HCT116 (cell line): ENCODE results near the gene FBXO48. TPM values are rescaled to one million over a fixed set of nuclear protein-coding genes. Genes with fewer than 3 reads are reported as not detected.

Experiments
- ATAC-seq: fragments of 200-7000 bp; cut with Tn5 transposase; 2 replicates; pipeline ENCODE4 v1.9.1; 2020; ENCODE audit warnings: mild to moderate bottlenecking, moderate library complexity
- BruUV-seq: library from RNA; stranded (reverse); fragments of 400-500 nt; replicated peaks from 2 replicates; lab custom pipeline; 2021; lab: Mats Ljungman, UMichigan
- CTCF ChIA-PET: fragments of 300-600 bp; sonication (Branson Sonifier 250); formaldehyde crosslinking; loops from one replicate; lab custom pipeline; 2021; ENCODE audit warnings: antibody characterized with exemption; lab: Charles Lee
- POLR2A ChIA-PET: fragments of 300-600, 350-600 bp; sonication (Branson Sonifier 250); formaldehyde crosslinking; loops from one replicate; lab custom pipeline; 2021; ENCODE audit warnings: antibody characterized with exemption; lab: Charles Lee
- RAD21 ChIA-PET, 2 experiments: fragments of 300-600 bp; sonication (Branson Sonifier 250); formaldehyde crosslinking; loops; one replicate each; lab custom pipeline; 2023; ENCODE audit warnings: low total read pairs in 2 of 2; ENCODE audit not compliant: uncharacterized antibody in 2 of 2, unreplicated experiment in 2 of 2, low non-redundant PET in 1 of 2; lab: Charles Lee
- DNase-seq: peaks from one replicate; pipeline ENCODE4 v3.0.0-alpha.2; 2010; ENCODE audit warnings: low read depth, low spot score
- H2AFZ ChIP-seq: fragments of 200-600 bp; shearing (Covaris generic), sonication (generic); 2 replicates; pipeline ENCODE4 v1.6.1; 2017; ENCODE audit warnings: low read depth, mixed run types, mixed read lengths, antibody characterized with exemption, low read length; ENCODE audit not compliant: poor library complexity, severe bottlenecking
- H3K27ac ChIP-seq: 2 replicates; pipeline ENCODE4 v1.5.1; 2012; ENCODE audit warnings: low read depth, low read length
- H3K27me3 ChIP-seq: fragments of 200-600 bp; sonication (generic); 2 replicates; pipeline ENCODE4 v1.6.1; 2016; ENCODE audit warnings: mixed run types, low read length, mixed read lengths; ENCODE audit not compliant: insufficient read depth
- H3K36me3 ChIP-seq, 2 experiments: fragments of 200-500 bp in 1 of 2; fragments of 200-600 bp in 1 of 2; sonication (Bioruptor generic) in 1 of 2; sonication (generic) in 1 of 2; 2 replicates each; pipeline versions ENCODE4 v1.5.1 to v1.6.1; 2014 to 2016; ENCODE audit warnings: low read length in 2 of 2, inconsistent platforms in 1 of 2, mixed read lengths in 1 of 2, mixed run types in 1 of 2; ENCODE audit not compliant: insufficient read depth in 2 of 2, control insufficient read depth in 1 of 2
- H3K4me1 ChIP-seq, 2 experiments: fragments of 200-600 bp in 1 of 2; sonication (generic) in 1 of 2; 2 replicates each; pipeline versions ENCODE4 v1.5.1 to v1.6.1; 2012 to 2017; ENCODE audit warnings: low read length in 2 of 2, inconsistent platforms in 1 of 2, mild to moderate bottlenecking in 1 of 2, mixed read lengths in 1 of 2, mixed run types in 1 of 2, moderate library complexity in 1 of 2; ENCODE audit not compliant: insufficient read depth in 2 of 2, control insufficient read depth in 1 of 2
- H3K4me2 ChIP-seq: fragments of 200-600 bp; sonication (generic); 2 replicates; pipeline ENCODE4 v1.6.1; 2017; ENCODE audit warnings: mixed run types, low read length, mixed read lengths
- H3K4me3 ChIP-seq, 2 experiments: fragments of 200-600 bp in 1 of 2; sonication (generic) in 1 of 2; replicated peaks in 1 of 2; 2 replicates each; pipeline ENCODE4 v1.5.1; 2011 to 2016; ENCODE audit warnings: low read length in 2 of 2, control low read depth in 1 of 2, low read depth in 1 of 2, mild to moderate bottlenecking in 1 of 2, mixed read lengths in 1 of 2, mixed run types in 1 of 2
- H3K79me2 ChIP-seq: fragments of 200-600 bp; sonication (generic); 2 replicates; pipeline ENCODE4 v1.6.1; 2017; ENCODE audit warnings: mild to moderate bottlenecking, mixed run types, low read length, moderate library complexity, mixed read lengths; ENCODE audit not compliant: insufficient read depth
- H3K9ac ChIP-seq: fragments of 200-600 bp; sonication (generic); 2 replicates; pipeline ENCODE4 v1.6.1; 2016; ENCODE audit warnings: low read length, mixed read lengths
- H3K9me2 ChIP-seq: fragments of 200-600 bp; sonication (generic), shearing (Covaris generic); 2 replicates; pipeline ENCODE4 v1.6.1; 2017; ENCODE audit warnings: mixed run types, mild to moderate bottlenecking, moderate library complexity; ENCODE audit not compliant: insufficient read depth
- H3K9me3 ChIP-seq, 2 experiments: fragments of 200-500 bp in 1 of 2; fragments of 200-600 bp in 1 of 2; sonication (Bioruptor generic) in 1 of 2; sonication (generic) in 1 of 2; 2 replicates each; pipeline ENCODE4 v1.6.1; 2014 to 2017; ENCODE audit warnings: low read length in 2 of 2, mixed read lengths in 2 of 2, inconsistent platforms in 1 of 2, low read depth in 1 of 2, mild to moderate bottlenecking in 1 of 2, mixed run types in 1 of 2, moderate library complexity in 1 of 2; ENCODE audit not compliant: control insufficient read depth in 1 of 2, insufficient read depth in 1 of 2
- H4K20me1 ChIP-seq: fragments of 200-600 bp; sonication (generic), shearing (Covaris generic); 2 replicates; pipeline ENCODE4 v1.6.1; 2017; ENCODE audit warnings: mixed run types, mild to moderate bottlenecking, moderate library complexity; ENCODE audit not compliant: insufficient read depth
- ATF3 ChIP-seq: IDR thresholded peaks from 2 replicates; pipeline ENCODE4 v1.6.1; 2012
- CBX3 ChIP-seq: IDR thresholded peaks from 2 replicates; pipeline ENCODE4 v1.6.1; 2012; ENCODE audit warnings: low read depth
- CTCF ChIP-seq, 3 experiments: fragments of 200-600 bp in 1 of 3; sonication (generic) in 1 of 3; IDR thresholded peaks in 2 of 3; conservative IDR thresholded peaks in 1 of 3; 2 replicates each; pipeline ENCODE4 v1.5.1; 2012 to 2017; ENCODE audit warnings: low read depth in 2 of 3, low read length in 2 of 3, antibody characterized with exemption in 1 of 3, borderline replicate concordance in 1 of 3, control low read depth in 1 of 3, mild to moderate bottlenecking in 1 of 3, mixed read lengths in 1 of 3, mixed run types in 1 of 3, moderate library complexity in 1 of 3; ENCODE audit not compliant: insufficient read depth in 1 of 3
- EGR1 ChIP-seq: IDR thresholded peaks from 2 replicates; pipeline ENCODE4 v1.6.1; 2012; ENCODE audit warnings: low read depth
- ELF1 ChIP-seq: IDR thresholded peaks from 2 replicates; pipeline ENCODE4 v1.6.1; 2012; ENCODE audit warnings: low read depth, borderline replicate concordance
- EZH2 ChIP-seq: fragments of 200-600 bp; sonication (generic); IDR thresholded peaks from 2 replicates; pipeline ENCODE4 v1.6.1; 2017; ENCODE audit warnings: antibody characterized with exemption, mixed run types
- FOSL1 ChIP-seq: IDR thresholded peaks from 2 replicates; pipeline ENCODE4 v1.6.1; 2012; ENCODE audit warnings: low read depth
- JUND ChIP-seq: IDR thresholded peaks from 2 replicates; pipeline ENCODE4 v1.6.1; 2012
- MAX ChIP-seq: IDR thresholded peaks from 2 replicates; pipeline ENCODE4 v1.6.1; 2012
- POLR2A ChIP-seq: IDR thresholded peaks from 2 replicates; pipeline ENCODE4 v1.7.0; 2011; ENCODE audit warnings: borderline replicate concordance; ENCODE audit not compliant: insufficient read depth, insufficient read length; ENCODE audit errors: extremely low read depth
- POLR2AphosphoS5 ChIP-seq: IDR thresholded peaks from 2 replicates; pipeline ENCODE4 v1.6.1; 2011; ENCODE audit warnings: mild to moderate bottlenecking, low read depth, low read length, moderate library complexity
- RAD21 ChIP-seq: IDR thresholded peaks from 2 replicates; pipeline ENCODE4 v1.6.1; 2012; ENCODE audit warnings: low read depth, mild to moderate bottlenecking
- REST ChIP-seq: IDR thresholded peaks from 2 replicates; pipeline ENCODE4 v1.6.1; 2012; ENCODE audit warnings: low read depth
- SIN3A ChIP-seq: IDR thresholded peaks from 2 replicates; pipeline ENCODE4 v1.6.1; 2012; ENCODE audit warnings: low read depth
- SP1 ChIP-seq: IDR thresholded peaks from 2 replicates; pipeline ENCODE4 v1.6.1; 2012; ENCODE audit warnings: low read depth
- YY1 ChIP-seq: IDR thresholded peaks from 2 replicates; pipeline ENCODE4 v1.6.1; 2011; ENCODE audit warnings: low read length, low read depth, moderate library complexity, mild to moderate bottlenecking; ENCODE audit not compliant: insufficient replicate concordance; ENCODE audit errors: extremely low read depth
- ZFX ChIP-seq: fragments of 450-650 bp; IDR thresholded peaks from 2 replicates; pipeline ENCODE4 v1.6.1; 2017
- ZNF274 ChIP-seq: fragments of 200-500 bp; sonication (Bioruptor generic); IDR thresholded peaks from 2 replicates; pipeline ENCODE4 v1.6.1; 2014; ENCODE audit warnings: mild to moderate bottlenecking, low read depth, low read length, inconsistent platforms
- intact Hi-C: fragments of 100-400 bp; cut with micrococcal nuclease; formaldehyde crosslinking; loops from 2 replicates; pipeline ENCODE4 v1.10.0; 2022
- total RNA-seq: library from RNA; stranded (reverse); gene quantifications from one replicate; pipeline ENCODE4 v1.2.1, GENCODE V29; 2021; ENCODE audit not compliant: unreplicated experiment
- TF ChIP-seq, protein P1 (sequence below): IDR thresholded peaks from 2 replicates; pipeline ENCODE4 v1.6.1; 2011; ENCODE audit warnings: mild to moderate bottlenecking, low read length, moderate library complexity; ENCODE audit not compliant: insufficient replicate concordance; ENCODE audit errors: extremely low read depth

FBXO48 gene
- total RNA-seq, 1 experiment from 2014 or later = 0.91 TPM

GRCh38 chr2:68500649-68501048 is 33.6 kb upstream of the FBXO48 start:
- no peak overlapping the region for H3K9ac ChIP-seq
- POLR2A ChIA-PET = no interaction called here
- no TSS peak for BruUV-seq
- no peak overlapping the region for H2AFZ ChIP-seq
- no peaks in the 10 kb centered on the region for H3K4me1 ChIP-seq
- RAD21 ChIA-PET = no interaction called here
- H3K27ac ChIP-seq = no peak overlapping the region
- DNase-seq (no peak), ATAC-seq (no peak)
- intact Hi-C loops = no loop called here
- no peaks in the 10 kb centered on the region; a peak in 1 of 4 replicates for H3K9me3 ChIP-seq
- H4K20me1 ChIP-seq = no peaks in the 10 kb centered on the region
- H3K4me3 ChIP-seq = no peak overlapping the region
- no peaks in the 10 kb centered on the region for H3K27me3 ChIP-seq
- CTCF ChIA-PET = interaction anchor here (4.2 kb wide), 1 partner anchor 13 kb away, joined by 12 read pairs; no protein-coding TSS in a partner anchor
- no peaks in the 10 kb centered on the region for H3K9me2 ChIP-seq
- no peak overlapping the region for H3K4me2 ChIP-seq
- H3K36me3 ChIP-seq = no peaks in the 10 kb centered on the region
- H3K79me2 ChIP-seq = no peaks in the 10 kb centered on the region
- TF ChIP-seq REST (no peak), ELF1 (no peak), EZH2 (no peak), JUND (no peak), MAX (no peak), YY1 (no peak), ZNF274 (no peak), POLR2AphosphoS5 (no peak), ATF3 (no peak), CTCF (IDR thresholded peaks at IDR 0.05 in 2 of 3, conservative IDR thresholded peaks at IDR 0.05 in 1 of 3; ENCODE audit: borderline replicate concordance in 1 of 3, insufficient read depth in 1 of 3, low read depth in 2 of 3, low read length in 2 of 3) (no peak), ZFX (no peak), CBX3 (no peak), SP1 (no peak), RAD21 (no peak), POLR2A (no peak), SIN3A (no peak), EGR1 (no peak), FOSL1 (no peak)
- TF ChIP-seq, protein P1, sequence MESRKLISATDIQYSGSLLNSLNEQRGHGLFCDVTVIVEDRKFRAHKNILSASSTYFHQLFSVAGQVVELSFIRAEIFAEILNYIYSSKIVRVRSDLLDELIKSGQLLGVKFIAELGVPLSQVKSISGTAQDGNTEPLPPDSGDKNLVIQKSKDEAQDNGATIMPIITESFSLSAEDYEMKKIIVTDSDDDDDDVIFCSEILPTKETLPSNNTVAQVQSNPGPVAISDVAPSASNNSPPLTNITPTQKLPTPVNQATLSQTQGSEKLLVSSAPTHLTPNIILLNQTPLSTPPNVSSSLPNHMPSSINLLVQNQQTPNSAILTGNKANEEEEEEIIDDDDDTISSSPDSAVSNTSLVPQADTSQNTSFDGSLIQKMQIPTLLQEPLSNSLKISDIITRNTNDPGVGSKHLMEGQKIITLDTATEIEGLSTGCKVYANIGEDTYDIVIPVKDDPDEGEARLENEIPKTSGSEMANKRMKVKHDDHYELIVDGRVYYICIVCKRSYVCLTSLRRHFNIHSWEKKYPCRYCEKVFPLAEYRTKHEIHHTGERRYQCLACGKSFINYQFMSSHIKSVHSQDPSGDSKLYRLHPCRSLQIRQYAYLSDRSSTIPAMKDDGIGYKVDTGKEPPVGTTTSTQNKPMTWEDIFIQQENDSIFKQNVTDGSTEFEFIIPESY = no peak
